Stimulated activated CD4-positive, alpha-beta T cell treated with anti-CD3 and anti-CD28 coated beads, TNF-alpha, amount 100 ng/mL, for 1 hour (primary cell): ENCODE data around the gene CARS2.
"Not testable (repeated sequence)": the region's sequence is repeated elsewhere in the genome, so short reads cannot be mapped to it uniquely, and the experiment has no call there.

ENCODE experiments used
- DNase-seq, 3 donors: peaks; one replicate each; pipeline ENCODE4 v3.0.0-alpha.2; 2020; ENCODE audit warnings: low read depth in 3 of 3, low spot score in 1 of 3

Gene CARS2

DNA sequence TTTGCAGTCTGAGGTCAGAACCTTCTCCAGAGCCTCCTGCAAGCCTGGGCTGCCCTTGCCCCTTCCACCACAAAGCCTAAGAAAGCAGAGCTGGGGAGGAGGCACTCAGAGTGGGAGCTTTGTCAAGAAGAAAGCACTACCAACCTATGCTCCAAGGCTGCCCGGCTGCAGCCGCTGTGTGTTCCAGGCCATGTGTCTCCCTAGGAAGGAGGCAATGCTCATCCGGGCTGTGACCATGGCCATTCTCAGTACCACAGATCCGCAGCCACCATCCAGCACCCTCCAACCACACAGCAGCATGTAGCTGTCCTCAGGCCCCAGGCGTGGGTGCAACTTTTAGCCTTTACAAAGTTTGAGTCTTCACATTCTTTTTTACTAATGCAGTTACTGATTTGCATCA lies 22.0 kb downstream of the CARS2 start:
- DNase-seq = no peak

GRCh38 chr13:110683203-110683883 lies 22.6 kb downstream of the CARS2 start:
- no peak for DNase-seq

GRCh38 chr13:110682746-110683145 lies 23.2 kb downstream of the CARS2 start:
- DNase-seq = no peak

GRCh38 chr13:110681868-110682550 lies 23.9 kb downstream of the CARS2 start:
- no peak for DNase-seq

DNA sequence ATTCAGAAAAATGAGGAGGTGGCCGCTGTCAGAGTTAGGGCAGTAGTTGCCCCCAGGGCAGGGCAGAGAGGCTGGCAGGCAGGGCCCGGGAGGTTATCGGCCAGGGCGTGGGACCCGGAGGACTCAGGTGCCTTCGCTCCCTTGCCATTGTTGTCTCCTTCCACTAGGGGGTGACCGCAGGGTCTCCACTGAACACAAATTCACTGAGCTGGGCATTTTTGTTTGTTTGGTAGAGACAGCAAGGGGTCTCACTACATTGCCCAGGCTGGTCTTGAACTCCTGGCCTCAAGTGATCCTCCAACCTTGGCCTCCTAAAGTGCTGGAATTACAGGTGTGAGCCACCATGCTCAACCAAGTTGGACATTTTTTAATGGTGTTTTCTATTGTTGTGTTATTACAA lies 25.1 kb downstream of the CARS2 start:
- DNase-seq = no peak

DNA sequence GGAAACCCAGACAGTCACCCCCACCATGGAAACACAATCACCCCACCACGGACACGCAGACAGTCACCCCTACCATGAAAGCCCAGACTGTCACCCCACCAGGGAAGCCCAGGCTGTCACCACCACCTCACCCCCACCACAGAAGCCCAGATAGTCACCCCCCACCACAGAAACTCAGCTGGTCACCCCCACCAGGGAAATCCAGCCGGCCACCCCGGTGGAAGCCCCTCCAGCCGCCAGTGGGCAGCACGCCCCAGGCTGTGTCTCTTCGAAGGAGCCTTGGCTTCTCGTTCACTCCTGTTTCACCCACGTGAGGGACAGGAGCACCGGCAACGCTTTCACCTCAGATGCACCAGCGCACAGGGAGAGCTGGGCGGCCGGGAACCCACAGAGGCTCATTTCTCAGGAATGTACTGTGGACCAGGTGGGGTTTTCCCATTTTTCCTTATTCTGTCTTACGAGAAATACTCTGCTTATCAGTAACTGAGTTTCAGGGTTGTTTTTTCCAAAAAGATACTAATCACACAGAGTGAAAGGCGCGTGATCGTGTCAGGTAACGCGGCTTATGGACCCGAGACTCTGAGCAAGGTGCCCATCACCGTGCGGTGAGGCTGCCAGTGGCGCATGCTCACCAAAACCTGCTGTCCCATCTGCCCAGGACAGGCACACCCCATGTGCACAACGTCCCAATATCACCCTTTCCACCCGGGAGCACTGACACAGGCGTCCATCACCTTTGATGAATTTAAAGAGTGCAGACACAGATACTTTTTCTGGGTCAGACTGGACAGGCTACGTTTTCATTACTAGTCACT lies 28.0 kb downstream of the CARS2 start:
- DNase-seq = no peak

DNA sequence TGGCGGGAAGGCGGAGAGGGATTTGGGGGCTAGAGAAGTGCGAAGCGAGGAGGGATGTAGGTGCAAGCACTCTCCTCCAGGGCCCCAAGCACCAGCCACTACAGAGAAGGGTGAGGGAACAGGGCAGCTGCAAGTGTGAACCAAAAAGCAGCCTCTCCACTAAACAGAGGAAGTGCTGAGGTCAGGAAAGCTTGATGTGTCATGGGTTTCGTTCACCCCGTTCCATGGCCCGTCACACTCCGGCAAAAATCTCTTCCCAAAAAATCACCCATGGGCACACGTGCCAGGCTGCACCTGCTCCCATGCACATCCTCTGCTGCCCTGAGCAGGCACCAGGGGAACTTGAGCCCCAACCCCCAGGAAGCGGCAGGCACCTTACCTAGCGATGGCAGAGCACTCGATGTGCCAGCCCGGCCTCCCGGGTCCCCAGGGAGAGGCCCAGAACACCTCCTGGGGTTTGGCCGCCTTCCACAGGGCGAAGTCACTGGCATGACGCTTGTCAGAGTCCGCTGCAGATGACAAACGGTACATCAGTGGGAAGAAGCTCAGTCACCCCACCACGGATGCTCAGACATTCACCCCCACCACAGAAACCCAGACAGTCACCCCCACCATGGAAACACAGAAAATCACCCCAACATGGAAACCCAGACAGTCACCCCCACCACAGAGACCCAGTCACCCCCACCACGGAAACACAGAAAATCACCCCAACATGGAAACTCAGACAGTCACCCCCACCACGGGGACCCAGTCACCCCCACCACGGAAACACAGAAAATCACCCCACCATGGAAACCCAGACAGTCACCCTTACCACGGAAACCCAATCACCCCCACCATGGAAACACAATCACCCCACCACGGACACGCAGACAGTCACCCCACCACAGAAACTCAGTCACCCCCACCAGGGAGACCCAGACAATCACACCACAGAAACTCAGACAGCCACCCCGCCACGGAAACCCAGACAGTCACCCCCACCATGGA lies 29.0 kb downstream of the CARS2 start:
- no peak for DNase-seq

DNA sequence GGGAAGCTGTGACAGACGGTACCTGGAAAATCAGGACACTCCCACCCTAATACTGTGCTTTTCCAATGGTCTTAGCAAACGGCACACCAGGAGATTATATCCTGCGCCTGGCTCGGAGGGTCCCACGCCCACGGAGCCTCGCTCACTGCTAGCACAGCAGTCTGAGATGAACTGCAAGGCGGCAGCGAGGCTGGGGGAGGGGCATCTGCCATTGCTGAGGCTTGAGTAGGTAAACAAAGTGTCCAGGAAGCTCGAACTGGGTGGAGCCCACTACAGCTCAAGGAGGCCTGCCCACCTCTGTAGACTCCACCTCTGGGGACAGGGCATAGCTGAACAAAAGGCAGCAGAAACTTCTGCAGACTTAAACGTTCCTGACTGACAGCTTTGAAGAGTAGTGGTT lies 36.1 kb downstream of the CARS2 start:
- DNase-seq = not testable (repeated sequence)

DNA sequence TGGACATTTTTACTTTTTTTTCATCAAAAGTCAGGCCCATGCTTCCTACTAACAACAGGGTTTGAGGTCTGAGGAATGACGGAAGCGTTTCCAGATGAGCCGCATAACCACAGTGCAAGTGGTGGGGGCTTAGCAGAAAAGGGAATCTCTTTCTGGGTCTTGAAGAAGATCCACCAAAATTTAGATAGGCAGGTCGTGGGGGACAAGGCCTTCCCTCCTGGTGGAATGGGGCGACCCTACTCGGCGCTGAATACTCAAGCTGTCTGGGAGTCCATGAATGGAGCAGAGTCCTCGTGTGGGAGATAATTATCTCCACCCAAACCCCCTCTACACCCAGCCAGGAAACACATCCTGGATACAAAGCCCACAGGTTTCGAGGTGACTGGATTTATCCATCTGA lies 36.9 kb downstream of the CARS2 start:
- DNase-seq = no peak

DNA sequence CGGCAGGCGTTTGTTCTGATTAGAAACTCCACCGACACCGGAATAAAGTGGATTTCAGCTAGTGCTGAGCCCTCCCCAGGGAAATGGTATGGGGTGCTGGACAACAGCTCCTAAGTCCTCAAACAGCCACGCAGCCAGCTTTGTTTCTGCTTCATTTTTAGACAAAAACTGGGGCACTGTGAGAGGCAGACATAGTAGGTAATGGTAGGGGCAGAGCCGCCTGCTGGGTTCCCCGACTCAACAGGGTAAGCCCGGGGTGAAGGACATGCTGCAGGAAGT lies 39.7 kb downstream of the CARS2 start:
- no peak for DNase-seq

DNA sequence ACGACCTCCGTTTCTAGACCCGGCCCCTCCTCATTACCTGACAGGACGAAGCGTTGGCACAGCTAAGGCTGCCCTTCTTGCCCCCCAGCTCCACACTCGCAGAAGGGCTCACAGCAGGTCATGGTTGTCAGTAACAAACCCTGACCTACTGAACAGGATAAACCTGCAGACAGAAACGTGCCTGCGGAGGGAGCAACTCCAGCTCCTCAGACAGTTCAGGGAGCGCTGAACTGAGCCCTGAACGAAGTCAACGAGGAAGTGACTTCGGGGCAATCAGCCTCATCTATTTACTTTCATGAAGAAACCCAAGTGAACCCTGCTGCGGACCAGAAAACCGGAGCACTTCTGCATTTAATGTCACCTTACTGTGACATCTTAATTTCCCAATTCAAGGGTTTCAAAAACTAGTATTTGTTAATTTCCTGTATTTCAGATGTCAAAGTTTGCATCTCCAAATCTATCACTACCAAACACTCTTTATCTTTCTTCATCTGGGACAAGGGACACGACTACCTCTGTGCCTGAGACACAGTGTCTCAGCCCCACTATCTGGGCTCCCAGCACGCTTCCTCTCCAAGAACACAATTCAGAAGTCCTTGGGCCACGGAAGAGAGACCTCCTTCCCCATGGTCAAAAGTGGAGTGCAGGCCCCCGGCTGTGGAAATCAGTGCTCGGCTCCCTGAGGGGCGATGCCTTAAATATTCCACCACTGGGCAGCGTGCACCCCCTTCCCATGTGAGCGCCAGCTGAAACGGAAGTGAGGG lies 40.2 kb downstream of the CARS2 start:
- no peak for DNase-seq

GRCh38 chr13:110664673-110665072 lies 41.2 kb downstream of the CARS2 start:
- DNase-seq = no peak

DNA sequence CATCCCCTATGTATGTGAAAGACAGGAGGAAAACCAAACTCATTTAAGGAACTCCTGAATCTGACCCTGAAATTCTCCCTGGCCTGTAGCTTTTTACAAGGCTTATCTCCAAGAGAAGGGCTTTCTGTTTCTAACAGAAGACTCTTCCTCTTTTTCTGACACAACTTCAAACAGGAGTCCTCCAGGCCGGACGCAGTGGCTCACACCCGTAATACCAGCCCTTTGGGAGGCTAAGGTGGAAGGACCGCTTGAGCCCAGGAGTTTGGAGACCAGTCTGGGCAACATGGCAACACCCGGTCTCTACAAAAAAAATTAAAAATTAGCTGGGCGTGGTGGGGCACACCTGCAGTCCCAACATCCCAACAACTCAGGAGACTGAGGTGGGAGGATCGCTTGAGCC lies 41.9 kb downstream of the CARS2 start:
- no peak for DNase-seq

GRCh38 chr13:110663491-110663890 lies 42.4 kb downstream of the CARS2 start:
- DNase-seq = no peak

DNA sequence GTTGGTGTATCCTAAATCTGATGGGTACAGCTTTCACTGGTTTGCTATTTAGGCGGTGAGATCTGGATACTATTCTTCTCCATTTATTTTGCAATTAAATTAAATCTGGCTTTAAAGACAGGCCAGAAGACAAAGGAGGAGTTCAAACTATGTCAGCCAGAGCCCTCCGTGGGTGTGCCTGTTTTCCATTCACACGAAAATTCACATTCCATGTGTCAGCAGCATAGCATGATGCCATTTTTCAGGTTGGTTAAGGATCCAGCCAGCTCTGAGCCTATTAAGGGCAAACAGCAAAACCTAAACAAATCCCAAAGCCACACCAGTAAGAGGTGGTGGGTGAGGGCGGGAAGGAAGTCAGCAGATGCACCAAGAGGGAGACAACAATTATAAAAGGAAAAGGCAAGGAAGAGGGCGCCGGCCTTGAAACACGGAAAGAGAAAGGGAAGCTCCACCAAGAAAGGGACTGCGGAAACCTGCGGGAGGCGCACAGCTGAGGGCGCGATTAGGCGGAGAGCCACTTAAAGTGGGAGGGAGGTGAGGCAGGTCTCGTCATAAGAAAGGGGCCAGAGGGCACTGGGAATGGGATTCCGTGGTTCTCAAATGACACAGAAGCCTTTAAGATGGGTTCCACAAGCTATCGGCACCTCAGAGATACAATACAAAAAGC lies 43.0 kb downstream of the CARS2 start:
- no peak for DNase-seq

- DNase-seq = no peak
These were observed 43.8 kb downstream of the CARS2 start for GRCh38 chr13:110662091-110662490.

DNA sequence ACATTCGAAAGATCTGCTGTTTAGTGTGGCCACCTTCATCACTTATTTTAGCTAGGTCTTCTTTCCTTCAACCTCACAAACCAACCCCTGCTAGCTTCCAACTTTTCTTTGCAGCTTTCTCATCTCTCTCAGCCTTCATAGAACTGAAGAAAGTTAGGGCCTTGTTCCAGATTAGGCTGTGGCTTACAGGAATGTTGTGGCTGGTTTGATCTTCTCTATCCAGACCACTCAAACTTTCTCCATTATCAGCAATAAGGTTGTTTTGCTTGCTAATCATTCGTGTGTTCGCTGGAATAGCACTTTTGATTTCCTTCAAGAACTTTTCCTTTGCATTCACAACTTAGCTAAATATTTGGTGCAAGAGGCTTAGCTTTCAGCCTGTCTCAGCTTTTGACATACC lies 44.7 kb downstream of the CARS2 start:
- DNase-seq = no peak

DNA sequence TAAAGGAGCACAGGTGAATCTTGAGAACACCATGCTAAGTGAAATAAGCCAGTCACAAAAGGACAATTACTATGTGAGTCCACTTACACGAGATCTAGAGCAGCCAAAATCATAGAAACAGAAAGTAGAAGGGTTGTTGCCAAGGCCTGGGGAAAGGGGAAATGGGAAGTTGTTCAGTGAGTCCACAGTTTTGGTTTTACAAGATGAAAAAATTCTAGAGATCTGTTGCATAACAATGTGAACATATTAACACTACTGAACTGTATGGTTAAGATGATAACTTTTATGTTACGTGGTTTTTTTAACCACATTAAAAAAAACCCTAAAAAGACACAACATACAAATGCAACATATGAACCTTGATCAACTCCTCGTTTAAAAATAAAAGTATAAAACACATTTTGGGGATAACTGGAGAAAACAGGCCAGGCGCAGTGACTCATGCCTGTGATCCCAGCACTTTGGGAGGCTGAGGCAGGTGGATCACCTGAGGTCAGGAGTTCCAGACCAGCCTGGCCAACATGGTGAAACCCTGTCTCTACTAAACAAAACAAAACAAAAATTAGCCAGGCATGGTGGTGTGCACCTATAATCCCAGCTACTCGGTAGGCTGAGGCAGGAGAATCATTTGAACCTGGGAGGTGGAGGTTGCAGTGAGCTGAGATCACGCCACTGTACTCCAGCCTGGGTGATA lies 47.6 kb downstream of the CARS2 start:
- not testable (repeated sequence) for DNase-seq

DNA sequence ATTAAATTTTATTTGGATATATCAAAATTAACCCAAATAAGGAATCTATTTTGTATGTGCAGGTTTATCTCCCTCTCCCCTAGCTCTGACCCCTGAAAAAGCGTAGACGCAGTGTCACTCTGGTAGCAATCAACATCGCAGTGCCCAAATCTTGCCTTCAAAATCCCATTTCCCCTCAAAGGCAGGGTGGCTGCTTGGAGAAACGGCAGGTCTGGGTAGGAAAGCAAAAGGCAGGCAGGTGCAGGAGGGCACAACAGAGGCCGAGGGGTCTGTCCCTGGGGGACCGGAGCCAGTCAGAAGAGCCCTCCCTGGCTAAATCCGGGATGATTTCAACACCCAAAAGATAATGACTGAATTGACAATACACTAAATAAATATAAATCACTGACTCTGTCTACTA lies 48.7 kb downstream of the CARS2 start:
- DNase-seq = no peak
